CD14-positive monocyte (primary cell): ENCODE measurements around the gene HENMT1. TPM values are rescaled to one million over a fixed set of nuclear protein-coding genes. Genes with fewer than 3 reads are reported as not detected.

Source experiments
- DNase-seq, 3 donors: peaks; one replicate each; pipeline ENCODE4 v3.0.0-alpha.2; 2011 to 2022
- H2AFZ ChIP-seq: 2 replicates; pipeline ENCODE4 v1.6.0; 2012; ENCODE audit warnings: mild to moderate bottlenecking, low read depth, low read length, inconsistent platforms; ENCODE audit not compliant: insufficient read depth, poor library complexity, severe bottlenecking
- H3K27ac ChIP-seq, 2 donors: 1 replicate in 1 of 2; 2 replicates in 1 of 2; pipeline ENCODE4 v1.5.1; 2012 to 2013; ENCODE audit warnings: low read length in 2 of 2, control low read depth in 1 of 2, inconsistent platforms in 1 of 2, low read depth in 1 of 2, mild to moderate bottlenecking in 1 of 2
- H3K27me3 ChIP-seq, 2 donors: one replicate each; pipeline versions ENCODE4 v1.6.0 to v1.6.1; 2011 to 2013; ENCODE audit warnings: low read length in 2 of 2; ENCODE audit not compliant: control insufficient read depth in 2 of 2, insufficient read depth in 2 of 2
- H3K36me3 ChIP-seq, 2 donors: replicated peaks in 1 of 2; 1 replicate in 1 of 2; 2 replicates in 1 of 2; pipeline versions ENCODE4 v1.5.1 to v1.6.1; 2012 to 2013; ENCODE audit warnings: low read length in 2 of 2, control low read depth in 1 of 2, inconsistent platforms in 1 of 2, mild to moderate bottlenecking in 1 of 2; ENCODE audit not compliant: insufficient read depth in 2 of 2, control insufficient read depth in 1 of 2
- H3K4me1 ChIP-seq, 2 donors: 1 replicate in 1 of 2; 2 replicates in 1 of 2; pipeline versions ENCODE4 v1.5.1 to v1.6.1; 2012 to 2013; ENCODE audit warnings: low read length in 2 of 2, control low read depth in 1 of 2, inconsistent platforms in 1 of 2, mild to moderate bottlenecking in 1 of 2, moderate library complexity in 1 of 2; ENCODE audit not compliant: insufficient read depth in 2 of 2, control insufficient read depth in 1 of 2
- H3K4me2 ChIP-seq: replicated peaks from 2 replicates; pipeline ENCODE3; 2012; ENCODE audit warnings: low read length, moderate library complexity, mild to moderate bottlenecking; ENCODE audit not compliant: poor library complexity, severe bottlenecking; ENCODE audit errors: extremely low read depth
- H3K4me3 ChIP-seq, 3 experiments: fragments of 200-600 bp in 1 of 3; sonication (generic) in 1 of 3; replicated peaks in 1 of 3; 1 replicate in 2 of 3; 2 replicates in 1 of 3; pipeline ENCODE4 v1.5.1; 2011 to 2013; ENCODE audit warnings: low read length in 3 of 3, mild to moderate bottlenecking in 3 of 3, control low read depth in 2 of 3, low read depth in 2 of 3, inconsistent platforms in 1 of 3, moderate library complexity in 1 of 3
- H3K79me2 ChIP-seq: 2 replicates; pipeline ENCODE4 v1.6.0; 2012; ENCODE audit warnings: mild to moderate bottlenecking, control low read depth, inconsistent platforms, low read length, moderate library complexity; ENCODE audit not compliant: insufficient read depth
- H3K9ac ChIP-seq: 2 replicates; pipeline ENCODE4 v1.6.0; 2017; ENCODE audit warnings: low read length, mild to moderate bottlenecking; ENCODE audit not compliant: insufficient read depth, poor library complexity, severe bottlenecking
- H3K9me3 ChIP-seq, 2 donors: replicated peaks in 1 of 2; 1 replicate in 1 of 2; 2 replicates in 1 of 2; pipeline versions ENCODE4 v1.5.1 to v1.6.1; 2012 to 2013; ENCODE audit warnings: low read length in 2 of 2, control low read depth in 1 of 2; ENCODE audit not compliant: control insufficient read depth in 1 of 2, insufficient read depth in 1 of 2
- H4K20me1 ChIP-seq: 2 replicates; pipeline ENCODE4 v1.6.0; 2012; ENCODE audit warnings: mild to moderate bottlenecking, low read length, control low read depth, moderate library complexity; ENCODE audit not compliant: insufficient read depth
- H3K27ac Mint-ChIP-seq, 7 donors: one replicate each; pipeline ENCODE4 v1.8.0; 2020; ENCODE audit warnings: mild to moderate bottlenecking in 7 of 7, mixed read lengths in 7 of 7, moderate library complexity in 6 of 7, inconsistent platforms in 2 of 7
- H3K27me3 Mint-ChIP-seq, 3 donors: one replicate each; pipeline ENCODE4 v1.8.0; 2021 to 2022; ENCODE audit warnings: low read depth in 3 of 3, mild to moderate bottlenecking in 3 of 3, mixed read lengths in 3 of 3, moderate library complexity in 3 of 3, inconsistent platforms in 1 of 3
- H3K36me3 Mint-ChIP-seq, 2 donors: one replicate each; pipeline ENCODE4 v1.8.0; 2020; ENCODE audit warnings: mixed read lengths in 2 of 2, inconsistent platforms in 1 of 2, mild to moderate bottlenecking in 1 of 2
- H3K4me1 Mint-ChIP-seq: one replicate; pipeline ENCODE4 v1.8.0; 2020; ENCODE audit warnings: mild to moderate bottlenecking, mixed read lengths
- H3K4me3 Mint-ChIP-seq, 2 donors: one replicate each; pipeline ENCODE4 v1.8.0; 2020; ENCODE audit warnings: mild to moderate bottlenecking in 2 of 2, mixed read lengths in 2 of 2, moderate library complexity in 1 of 2
- H3K9me3 Mint-ChIP-seq, 7 donors: one replicate each; pipeline ENCODE4 v1.8.0; 2020 to 2022; ENCODE audit warnings: mixed read lengths in 7 of 7, mild to moderate bottlenecking in 6 of 7, moderate library complexity in 6 of 7, inconsistent platforms in 2 of 7
- WGBS: methylation state at CpG from one replicate; pipeline ENCODE4 v1.1.5; 2013; ENCODE audit warnings: missing lambda C conversion rate; ENCODE audit not compliant: insufficient coverage; 5-methylcytosine and 5-hydroxymethylcytosine counted together
- intact Hi-C, 2 donors: fragments of 100-400 bp; cut with micrococcal nuclease; formaldehyde crosslinking; loops; one replicate each; pipeline versions ENCODE4 v1.15.0 to v1.15.1; 2023
- polyA plus RNA-seq, 3 donors: library from polyadenylated mRNA; depleted of rRNA in 1 of 3; unstranded in 2 of 3; stranded (reverse) in 1 of 3; fragments of 300-500 nt in 2 of 3; fragments of >200 nt in 1 of 3; fragmentation: Illumina TruSeq in 2 of 3; gene quantifications; 1 replicate in 2 of 3; 2 replicates in 1 of 3; pipeline ENCODE4 v1.2.3, GENCODE V29; 2012 to 2021
- TF ChIP-seq, protein P1 (sequence below): fragments of 200-600 bp; IDR thresholded peaks from one replicate; pipeline ENCODE4 v1.8.0; 2022; ENCODE audit warnings: antibody characterized with exemption, mild to moderate bottlenecking

HENMT1 gene
- polyA plus RNA-seq, 3 donors, result 10.5 to 14.5 (median 13.4) TPM

DNA sequence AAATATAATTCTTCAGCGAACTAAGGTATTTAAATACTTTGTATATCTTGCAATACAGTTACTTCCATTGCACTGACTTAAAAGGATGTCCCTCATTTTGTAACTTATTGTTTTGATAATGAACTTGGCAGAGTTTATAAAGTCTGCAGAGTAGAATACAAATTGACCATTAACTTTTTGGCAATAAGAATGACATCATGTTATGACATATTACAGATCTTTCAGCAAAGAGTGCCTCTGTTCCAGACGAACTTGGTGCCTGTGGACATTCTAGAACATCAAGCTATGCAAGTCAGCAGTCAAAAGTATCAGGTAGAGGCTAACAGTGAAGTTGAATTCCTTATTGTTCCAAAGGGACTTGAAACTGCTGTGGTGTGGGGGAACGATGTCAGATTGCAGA lies 32.9 kb downstream of the HENMT1 start:
- Histone ChIP-seq H3K4me1 (no peaks in the 10 kb centered on the region), H3K9ac (no peak overlapping the region), H3K79me2 (no peaks in the 10 kb centered on the region), H3K4me3 (no peak overlapping the region), H3K9me3 (no peaks in the 10 kb centered on the region), H2AFZ (no peak overlapping the region), H3K27ac (no peak overlapping the region), H3K27me3 (no peaks in the 10 kb centered on the region), H3K36me3 (peaks cover 57 to 88% of the 10 kb centered on the region in 2 donors), H4K20me1 (no peaks in the 10 kb centered on the region), H3K4me2 (no peak overlapping the region)
- H3K36me3 Mint-ChIP-seq, result peaks cover 44 to 68% of the 10 kb centered on the region in 2 donors
- 100% methylated on average over 2 of the region's 3 CpGs for WGBS
- H3K9me3 Mint-ChIP-seq, result no peaks in the 10 kb centered on the region
- no peak overlapping the region for H3K27ac Mint-ChIP-seq
- intact Hi-C loops, result no loop called here
- DNase-seq, result no peak
- no peak overlapping the region for H3K4me3 Mint-ChIP-seq
- TF ChIP-seq, protein P1, sequence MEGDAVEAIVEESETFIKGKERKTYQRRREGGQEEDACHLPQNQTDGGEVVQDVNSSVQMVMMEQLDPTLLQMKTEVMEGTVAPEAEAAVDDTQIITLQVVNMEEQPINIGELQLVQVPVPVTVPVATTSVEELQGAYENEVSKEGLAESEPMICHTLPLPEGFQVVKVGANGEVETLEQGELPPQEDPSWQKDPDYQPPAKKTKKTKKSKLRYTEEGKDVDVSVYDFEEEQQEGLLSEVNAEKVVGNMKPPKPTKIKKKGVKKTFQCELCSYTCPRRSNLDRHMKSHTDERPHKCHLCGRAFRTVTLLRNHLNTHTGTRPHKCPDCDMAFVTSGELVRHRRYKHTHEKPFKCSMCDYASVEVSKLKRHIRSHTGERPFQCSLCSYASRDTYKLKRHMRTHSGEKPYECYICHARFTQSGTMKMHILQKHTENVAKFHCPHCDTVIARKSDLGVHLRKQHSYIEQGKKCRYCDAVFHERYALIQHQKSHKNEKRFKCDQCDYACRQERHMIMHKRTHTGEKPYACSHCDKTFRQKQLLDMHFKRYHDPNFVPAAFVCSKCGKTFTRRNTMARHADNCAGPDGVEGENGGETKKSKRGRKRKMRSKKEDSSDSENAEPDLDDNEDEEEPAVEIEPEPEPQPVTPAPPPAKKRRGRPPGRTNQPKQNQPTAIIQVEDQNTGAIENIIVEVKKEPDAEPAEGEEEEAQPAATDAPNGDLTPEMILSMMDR, result no peak
- peaks cover 0 to 3% (median 0%) of the 10 kb centered on the region in 3 donors for H3K27me3 Mint-ChIP-seq
- no peaks in the 10 kb centered on the region for H3K4me1 Mint-ChIP-seq

DNA sequence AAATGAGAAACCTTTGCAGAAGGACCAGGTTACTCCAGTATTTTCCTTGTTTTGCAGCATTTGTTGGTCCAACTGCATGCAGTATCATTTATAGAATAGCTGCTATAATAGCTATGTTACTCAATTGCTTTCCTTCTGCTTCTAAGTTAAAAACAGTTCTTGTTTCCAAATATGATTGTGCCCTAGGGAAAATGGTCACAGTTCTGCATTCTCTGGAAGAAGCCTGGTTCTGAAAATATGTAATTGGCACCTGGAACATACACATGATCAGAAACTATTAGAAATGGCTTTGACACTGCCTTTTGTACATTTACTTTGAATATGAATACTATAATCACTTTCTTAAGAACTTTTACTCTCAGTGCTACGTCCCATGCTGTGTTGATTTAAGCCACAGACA lies 33.6 kb downstream of the HENMT1 start:
- Mint-ChIP-seq H3K9me3 (no peaks in the 10 kb centered on the region), H3K27ac (no peak overlapping the region), H3K27me3 (peaks cover 0 to 3% (median 0%) of the 10 kb centered on the region in 3 donors), H3K36me3 (peaks cover 46 to 67% of the 10 kb centered on the region in 2 donors), H3K4me1 (no peaks in the 10 kb centered on the region), H3K4me3 (no peak overlapping the region)
- Histone ChIP-seq H3K9me3 (no peaks in the 10 kb centered on the region), H3K4me3 (no peak overlapping the region), H3K4me1 (no peaks in the 10 kb centered on the region), H3K79me2 (no peaks in the 10 kb centered on the region), H3K27ac (no peak overlapping the region), H3K36me3 (peaks cover 55 to 88% of the 10 kb centered on the region in 2 donors), H3K4me2 (no peak overlapping the region), H3K9ac (no peak overlapping the region), H3K27me3 (no peaks in the 10 kb centered on the region), H4K20me1 (no peaks in the 10 kb centered on the region), H2AFZ (no peak overlapping the region)
- DNase-seq, result no peak
- intact Hi-C loops, result no loop called here
- no CpG with 5 or more reads among the region's 1 CpG for WGBS
- TF ChIP-seq, protein P1, result no peak
